Thoracic aorta (tissue), 2 donors: Measurements from ENCODE around the gene LITAF. TPM values are rescaled to one million over a fixed set of nuclear protein-coding genes. Genes with fewer than 3 reads are reported as not detected.

Source experiments
- ATAC-seq: fragments of 150-250 bp; one replicate; pipeline ENCODE4 v1.8.0; 2017; ENCODE audit warnings: low read depth; ENCODE audit not compliant: insufficient number of reproducible peaks, low FRiP score
- DNase-seq: peaks from one replicate; pipeline ENCODE4 v3.0.0-alpha.2; 2020; ENCODE audit warnings: low spot score
- H3K27ac ChIP-seq, 2 donors: fragments of 200-600 bp; sonication (generic); 1 replicate in 1 of 2; 2 replicates in 1 of 2; pipeline ENCODE4 v1.5.1; 2016; ENCODE audit warnings: mild to moderate bottlenecking in 2 of 2, moderate library complexity in 2 of 2
- H3K27me3 ChIP-seq: fragments of 200-600 bp; sonication (generic); replicated peaks from 2 replicates; pipeline ENCODE4 v1.6.0; 2016; ENCODE audit warnings: mild to moderate bottlenecking; ENCODE audit not compliant: insufficient read depth
- H3K36me3 ChIP-seq: fragments of 200-600 bp; sonication (generic); one replicate; pipeline ENCODE4 v1.5.1; 2016
- H3K4me1 ChIP-seq, 2 donors: fragments of 200-600 bp; sonication (generic); 1 replicate in 1 of 2; 2 replicates in 1 of 2; pipeline versions ENCODE4 v1.5.1 to v1.6.0; 2016; ENCODE audit warnings: low read depth in 2 of 2, mild to moderate bottlenecking in 1 of 2; ENCODE audit not compliant: control insufficient read depth in 1 of 2
- H3K4me3 ChIP-seq: fragments of 200-600 bp; sonication (generic); 2 replicates; pipeline ENCODE4 v1.5.1; 2016; ENCODE audit warnings: mild to moderate bottlenecking
- H3K9me3 ChIP-seq: fragments of 200-600 bp; sonication (generic); 2 replicates; pipeline ENCODE4 v1.5.1; 2016
- CTCF ChIP-seq: fragments of 200-600 bp; sonication (generic); IDR thresholded peaks from one replicate; pipeline ENCODE4 v1.5.1; 2019; ENCODE audit warnings: antibody characterized with exemption
- total RNA-seq, 2 donors: library from RNA; depleted of rRNA; stranded (reverse); fragments of >200 nt; gene quantifications; one replicate each; pipeline versions ENCODE4 v1.1.0 to v1.2.3, GENCODE V29; 2016

LITAF gene
- total RNA-seq, 2 donors from 2014 or later: 124 to 146 TPM

- no peaks in the 10 kb centered on the region for H3K27me3 ChIP-seq
Observed at GRCh38 chr16:11576427-11577289, 10.1 kb downstream of the LITAF start.

GRCh38 chr16:11575223-11575589, 11.5 kb downstream of the LITAF start:
- Histone ChIP-seq H3K4me1 (peaks cover 13 to 72% of the 10 kb centered on the region in 2 donors), H3K36me3 (no peaks in the 10 kb centered on the region), H3K27me3 (no peaks in the 10 kb centered on the region), H3K27ac (no peak overlapping the region), H3K4me3 (no peak overlapping the region), H3K9me3 (no peaks in the 10 kb centered on the region)
- TF ChIP-seq CTCF: no peak
- DNase-seq (no peak), ATAC-seq (no peak)

More at GRCh38 chr16:11576427-11577289, 10.1 kb downstream of the LITAF start:
- no peak for DNase-seq
- peaks cover 16 to 68% of the 10 kb centered on the region in 2 donors for H3K4me1 ChIP-seq
- TF ChIP-seq CTCF: no peak
- no peak overlapping the region for H3K27ac ChIP-seq
- peak; percentile 10 for ATAC-seq
- no peaks in the 10 kb centered on the region for H3K9me3 ChIP-seq
- no peaks in the 10 kb centered on the region for H3K36me3 ChIP-seq
- no peak overlapping the region for H3K4me3 ChIP-seq

- Histone ChIP-seq H3K27ac (no peak overlapping the region), H3K4me1 (peaks cover 11 to 61% of the 10 kb centered on the region in 2 donors), H3K27me3 (no peaks in the 10 kb centered on the region), H3K9me3 (no peaks in the 10 kb centered on the region), H3K4me3 (no peak overlapping the region), H3K36me3 (no peaks in the 10 kb centered on the region)
- ATAC-seq (no peak), DNase-seq (no peak)
- TF ChIP-seq CTCF: no peak
Observed at GRCh38 chr16:11572301-11572995, 14.3 kb downstream of the LITAF start.

- no peaks in the 10 kb centered on the region for H3K27me3 ChIP-seq
- no peak for TF ChIP-seq CTCF
- ATAC-seq (no peak), DNase-seq (no peak)
- no peaks in the 10 kb centered on the region for H3K36me3 ChIP-seq
- H3K4me3 ChIP-seq: no peak overlapping the region
- peaks cover 9 to 55% of the 10 kb centered on the region in 2 donors for H3K4me1 ChIP-seq
- no peak overlapping the region for H3K27ac ChIP-seq
- H3K9me3 ChIP-seq: no peaks in the 10 kb centered on the region
Observed at GRCh38 chr16:11571549-11571948, 15.2 kb downstream of the LITAF start.

GRCh38 chr16:11570806-11571205, 15.9 kb downstream of the LITAF start:
- no peak for DNase-seq
- no peak overlapping the region for H3K4me3 ChIP-seq
- no peaks in the 10 kb centered on the region for H3K36me3 ChIP-seq
- H3K4me1 ChIP-seq: peaks cover 6 to 48% of the 10 kb centered on the region in 2 donors
- H3K27ac ChIP-seq: no peak overlapping the region
- H3K27me3 ChIP-seq: no peaks in the 10 kb centered on the region
- no peaks in the 10 kb centered on the region for H3K9me3 ChIP-seq
- no peak for ATAC-seq
- TF ChIP-seq CTCF: no peak
